Measurements from ENCODE around the gene PODN.

Gene PODN

GRCh38 chr1:53057127-53057526 is 4.9 kb upstream of the PODN start:
- DNase-seq, result no peak

- DNase-seq, result no peak
These were observed 1.4 kb upstream of the PODN start for GRCh38 chr1:53060579-53060978.

- DNase-seq, result no peak
These were observed 722 bp upstream of the PODN start for GRCh38 chr1:53061123-53061858.

- no peak for DNase-seq
These were observed 937 bp downstream of the PODN start for GRCh38 chr1:53062708-53063591.

- DNase-seq, result no peak
These were observed 1.9 kb downstream of the PODN start for GRCh38 chr1:53063744-53064515.

- no peak for DNase-seq
These were observed 3.4 kb downstream of the PODN start for GRCh38 chr1:53065391-53065790.

- DNase-seq, result no peak
These were observed 4.5 kb downstream of the PODN start for GRCh38 chr1:53066488-53066887.

- DNase-seq, result no peak
These were observed 5.1 kb downstream of the PODN start for GRCh38 chr1:53066891-53067738.

GRCh38 chr1:53067886-53068285 is 5.9 kb downstream of the PODN start:
- no peak for DNase-seq

- DNase-seq, result no peak
These were observed 6.5 kb downstream of the PODN start for GRCh38 chr1:53068314-53069099.

- no peak for DNase-seq
These were observed 7.3 kb downstream of the PODN start for GRCh38 chr1:53069265-53069662.

GRCh38 chr1:53069663-53070327 is 7.8 kb downstream of the PODN start:
- DNase-seq, result no peak

- DNase-seq, result no peak
These were observed 8.6 kb downstream of the PODN start for GRCh38 chr1:53070621-53071020.

GRCh38 chr1:53071167-53071865 is 9.3 kb downstream of the PODN start:
- DNase-seq, result no peak

GRCh38 chr1:53071915-53072314 is 9.9 kb downstream of the PODN start:
- DNase-seq, result no peak

- DNase-seq, result no peak
These were observed 11.3 kb downstream of the PODN start for GRCh38 chr1:53073287-53073686.

GRCh38 chr1:53073868-53074311 is 11.9 kb downstream of the PODN start:
- DNase-seq, result no peak

GRCh38 chr1:53074313-53075154 is 12.5 kb downstream of the PODN start:
- no peak for DNase-seq

GRCh38 chr1:53075206-53075605 is 13.2 kb downstream of the PODN start:
- no peak for DNase-seq

All from AML-193 (cell line).